ENCODE data around the gene UCP2. TPM values are rescaled to one million over a fixed set of nuclear protein-coding genes. Genes with fewer than 3 reads are reported as not detected.

UCP2 gene
- total and polyA plus RNA-seq, 2 experiments from 2014 or later = 60.1 to 76.9 TPM

DNA sequence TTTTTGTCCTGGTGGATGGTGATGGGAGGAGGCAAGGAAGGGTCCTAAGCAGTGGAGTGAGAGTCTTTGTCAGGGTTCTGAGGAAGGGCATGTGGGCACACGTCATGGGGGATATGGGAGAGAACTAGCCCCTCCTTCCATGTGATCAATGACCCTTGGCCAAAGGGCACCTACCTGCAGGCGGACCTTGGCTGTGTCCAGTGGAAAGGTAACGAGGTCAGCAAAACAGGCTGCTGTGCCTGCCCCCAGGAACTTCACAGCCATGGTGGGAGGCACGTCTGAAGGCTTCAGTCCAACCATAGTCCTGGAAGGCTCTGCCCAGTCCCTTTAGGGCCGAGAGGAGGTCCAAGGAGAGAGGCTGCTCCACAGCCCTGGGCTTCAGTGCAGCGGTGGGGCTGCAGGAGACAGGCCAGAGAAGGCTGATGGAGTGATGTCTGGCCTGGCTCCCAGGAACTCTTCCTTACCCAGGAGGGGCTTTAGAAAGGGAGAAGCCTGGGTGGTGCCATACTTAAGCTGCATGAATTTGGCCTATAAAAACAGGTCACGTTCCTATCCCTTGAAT is 24.2 kb upstream of the UCP2 start:
- Histone ChIP-seq H3K36me3 (ENCODE audit: insufficient read depth) (no peaks in the 10 kb centered on the region), H3K4me3 (no peak overlapping the region), H2AFZ (no peak overlapping the region), H3F3A (replicated peaks; ENCODE audit: low read depth) (no peaks in the 10 kb centered on the region), H4K20me1 (replicated peaks; ENCODE audit: insufficient read depth) (no peaks in the 10 kb centered on the region), H3K27me3 (ENCODE audit: insufficient read depth) (no peaks in the 10 kb centered on the region), H3K4me2 (no peak overlapping the region), H3K9me2 (ENCODE audit: insufficient read depth) (no peaks in the 10 kb centered on the region), H3K79me2 (replicated peaks; ENCODE audit: insufficient read depth) (no peaks in the 10 kb centered on the region), H3K4me1 (ENCODE audit: insufficient read depth) (0 out of 2 replicates have a peak, but pooled peaks cover 5% of the 10 kb centered on the region), H3K27ac (ENCODE audit: low read depth) (no peak overlapping the region)
- DNase-seq (ENCODE audit: low spot score) = no peak
- no peak for ATAC-seq
- Mint-ChIP-seq H3K27me3 (ENCODE audit: insufficient read depth, low read depth, poor library complexity) (peaks cover 11% of the 10 kb centered on the region), H3K9me3 (no peaks in the 10 kb centered on the region), H3K27ac (no peak overlapping the region), H3K4me1 (peaks cover 17% of the 10 kb centered on the region), H3K36me3 (ENCODE audit: low read depth) (no peaks in the 10 kb centered on the region; the same call in 2 of the 3 replicates), H3K4me3 (no peak overlapping the region)
- TF ChIP-seq JUNB (IDR thresholded peaks at IDR 0.05; ENCODE audit: unreplicated experiment) (no peak), STAT1 (IDR thresholded peaks at IDR 0.05; ENCODE audit: unreplicated experiment) (no peak)
- TF ChIP-seq, protein P1, sequence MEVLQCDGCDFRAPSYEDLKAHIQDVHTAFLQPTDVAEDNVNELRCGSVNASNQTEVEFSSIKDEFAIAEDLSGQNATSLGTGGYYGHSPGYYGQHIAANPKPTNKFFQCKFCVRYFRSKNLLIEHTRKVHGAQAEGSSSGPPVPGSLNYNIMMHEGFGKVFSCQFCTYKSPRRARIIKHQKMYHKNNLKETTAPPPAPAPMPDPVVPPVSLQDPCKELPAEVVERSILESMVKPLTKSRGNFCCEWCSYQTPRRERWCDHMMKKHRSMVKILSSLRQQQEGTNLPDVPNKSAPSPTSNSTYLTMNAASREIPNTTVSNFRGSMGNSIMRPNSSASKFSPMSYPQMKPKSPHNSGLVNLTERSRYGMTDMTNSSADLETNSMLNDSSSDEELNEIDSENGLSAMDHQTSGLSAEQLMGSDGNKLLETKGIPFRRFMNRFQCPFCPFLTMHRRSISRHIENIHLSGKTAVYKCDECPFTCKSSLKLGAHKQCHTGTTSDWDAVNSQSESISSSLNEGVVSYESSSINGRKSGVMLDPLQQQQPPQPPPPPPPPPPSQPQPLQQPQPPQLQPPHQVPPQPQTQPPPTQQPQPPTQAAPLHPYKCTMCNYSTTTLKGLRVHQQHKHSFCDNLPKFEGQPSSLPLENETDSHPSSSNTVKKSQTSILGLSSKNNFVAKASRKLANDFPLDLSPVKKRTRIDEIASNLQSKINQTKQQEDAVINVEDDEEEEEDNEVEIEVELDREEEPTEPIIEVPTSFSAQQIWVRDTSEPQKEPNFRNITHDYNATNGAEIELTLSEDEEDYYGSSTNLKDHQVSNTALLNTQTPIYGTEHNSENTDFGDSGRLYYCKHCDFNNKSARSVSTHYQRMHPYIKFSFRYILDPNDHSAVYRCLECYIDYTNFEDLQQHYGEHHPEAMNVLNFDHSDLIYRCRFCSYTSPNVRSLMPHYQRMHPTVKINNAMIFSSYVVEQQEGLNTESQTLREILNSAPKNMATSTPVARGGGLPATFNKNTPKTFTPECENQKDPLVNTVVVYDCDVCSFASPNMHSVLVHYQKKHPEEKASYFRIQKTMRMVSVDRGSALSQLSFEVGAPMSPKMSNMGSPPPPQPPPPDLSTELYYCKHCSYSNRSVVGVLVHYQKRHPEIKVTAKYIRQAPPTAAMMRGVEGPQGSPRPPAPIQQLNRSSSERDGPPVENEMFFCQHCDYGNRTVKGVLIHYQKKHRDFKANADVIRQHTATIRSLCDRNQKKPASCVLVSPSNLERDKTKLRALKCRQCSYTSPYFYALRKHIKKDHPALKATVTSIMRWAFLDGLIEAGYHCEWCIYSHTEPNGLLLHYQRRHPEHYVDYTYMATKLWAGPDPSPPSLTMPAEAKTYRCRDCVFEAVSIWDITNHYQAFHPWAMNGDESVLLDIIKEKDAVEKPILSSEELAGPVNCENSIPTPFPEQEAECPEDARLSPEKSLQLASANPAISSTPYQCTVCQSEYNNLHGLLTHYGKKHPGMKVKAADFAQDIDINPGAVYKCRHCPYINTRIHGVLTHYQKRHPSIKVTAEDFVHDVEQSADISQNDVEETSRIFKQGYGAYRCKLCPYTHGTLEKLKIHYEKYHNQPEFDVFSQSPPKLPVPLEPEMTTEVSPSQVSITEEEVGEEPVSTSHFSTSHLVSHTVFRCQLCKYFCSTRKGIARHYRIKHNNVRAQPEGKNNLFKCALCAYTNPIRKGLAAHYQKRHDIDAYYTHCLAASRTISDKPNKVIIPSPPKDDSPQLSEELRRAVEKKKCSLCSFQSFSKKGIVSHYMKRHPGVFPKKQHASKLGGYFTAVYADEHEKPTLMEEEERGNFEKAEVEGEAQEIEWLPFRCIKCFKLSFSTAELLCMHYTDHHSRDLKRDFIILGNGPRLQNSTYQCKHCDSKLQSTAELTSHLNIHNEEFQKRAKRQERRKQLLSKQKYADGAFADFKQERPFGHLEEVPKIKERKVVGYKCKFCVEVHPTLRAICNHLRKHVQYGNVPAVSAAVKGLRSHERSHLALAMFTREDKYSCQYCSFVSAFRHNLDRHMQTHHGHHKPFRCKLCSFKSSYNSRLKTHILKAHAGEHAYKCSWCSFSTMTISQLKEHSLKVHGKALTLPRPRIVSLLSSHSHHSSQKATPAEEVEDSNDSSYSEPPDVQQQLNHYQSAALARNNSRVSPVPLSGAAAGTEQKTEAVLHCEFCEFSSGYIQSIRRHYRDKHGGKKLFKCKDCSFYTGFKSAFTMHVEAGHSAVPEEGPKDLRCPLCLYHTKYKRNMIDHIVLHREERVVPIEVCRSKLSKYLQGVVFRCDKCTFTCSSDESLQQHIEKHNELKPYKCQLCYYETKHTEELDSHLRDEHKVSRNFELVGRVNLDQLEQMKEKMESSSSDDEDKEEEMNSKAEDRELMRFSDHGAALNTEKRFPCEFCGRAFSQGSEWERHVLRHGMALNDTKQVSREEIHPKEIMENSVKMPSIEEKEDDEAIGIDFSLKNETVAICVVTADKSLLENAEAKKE (CRISPR knock-in tag; IDR thresholded peaks at IDR 0.05) = no peak

DNA sequence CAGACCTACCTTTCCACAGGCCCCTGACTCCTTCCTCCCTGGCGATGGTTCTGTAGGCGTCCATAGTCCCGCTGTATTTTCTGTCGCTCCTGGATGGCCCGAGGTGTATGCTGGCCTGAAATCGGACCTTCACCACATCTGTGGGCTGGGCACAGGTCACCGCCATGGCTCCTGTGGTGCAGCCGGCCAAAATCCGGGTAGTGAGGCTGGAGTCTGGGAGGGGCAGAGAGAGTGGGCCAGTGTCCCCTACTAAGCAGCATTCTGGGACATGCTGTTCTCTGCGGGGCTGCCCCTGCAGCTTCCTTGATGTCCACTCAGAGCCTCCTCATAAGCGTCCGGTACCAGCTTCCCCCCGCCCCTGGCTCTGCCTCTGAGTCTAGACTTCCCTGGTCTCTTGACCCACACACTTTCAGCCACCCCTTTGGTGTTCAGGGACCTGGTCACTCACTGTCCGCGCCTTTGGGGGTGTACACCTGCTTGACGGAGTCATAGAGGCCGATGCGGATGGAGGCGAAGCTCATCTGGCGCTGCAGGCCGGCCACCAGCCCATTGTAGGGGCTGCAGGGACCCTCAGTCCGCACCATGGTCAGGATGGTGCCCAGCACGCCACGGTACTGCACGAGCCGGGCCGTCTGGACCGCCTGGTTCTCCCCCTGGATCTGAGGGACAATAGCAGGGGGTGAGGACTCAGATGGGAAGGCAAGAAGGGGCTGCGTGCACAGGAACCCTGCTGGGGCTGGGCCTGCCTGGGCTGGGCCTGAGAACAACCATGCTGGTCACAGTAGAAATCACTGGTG is 23.3 kb upstream of the UCP2 start:
- H3K79me2 ChIP-seq (replicated peaks; ENCODE audit: insufficient read depth) = no peaks in the 10 kb centered on the region
- no peaks in the 10 kb centered on the region for H3K36me3 ChIP-seq (ENCODE audit: insufficient read depth)
- ATAC-seq (no peak), DNase-seq (ENCODE audit: low spot score) (no peak)
- Mint-ChIP-seq H3K36me3 (ENCODE audit: low read depth) (no peaks in the 10 kb centered on the region; the same call in 2 of the 3 replicates), H3K4me1 (peaks cover 20% of the 10 kb centered on the region), H3K27me3 (ENCODE audit: insufficient read depth, low read depth, poor library complexity) (peaks cover 11% of the 10 kb centered on the region), H3K9me3 (no peaks in the 10 kb centered on the region), H3K27ac (no peak overlapping the region), H3K4me3 (no peak overlapping the region)
- H4K20me1 ChIP-seq (replicated peaks; ENCODE audit: insufficient read depth) = no peaks in the 10 kb centered on the region
- H3K9me2 ChIP-seq (ENCODE audit: insufficient read depth) = no peaks in the 10 kb centered on the region
- no peak overlapping the region for H2AFZ ChIP-seq
- 0 out of 2 replicates have a peak, but pooled peaks cover 5% of the 10 kb centered on the region for H3K4me1 ChIP-seq (ENCODE audit: insufficient read depth)
- H3K27ac ChIP-seq (ENCODE audit: low read depth) = no peak overlapping the region
- no peak overlapping the region for H3K4me2 ChIP-seq
- H3K27me3 ChIP-seq (ENCODE audit: insufficient read depth) = no peaks in the 10 kb centered on the region
- H3F3A ChIP-seq (replicated peaks; ENCODE audit: low read depth) = no peaks in the 10 kb centered on the region
- H3K4me3 ChIP-seq = no peak overlapping the region
- TF ChIP-seq STAT1 (IDR thresholded peaks at IDR 0.05; ENCODE audit: unreplicated experiment) (no peak), ZNF331 (CRISPR knock-in tag; IDR thresholded peaks at IDR 0.05; ENCODE audit: low read depth) (no peak), POLR2AphosphoS5 (IDR thresholded peaks at IDR 0.05; ENCODE audit: low read depth) (no peak), JUNB (IDR thresholded peaks at IDR 0.05; ENCODE audit: unreplicated experiment) (no peak)
- TF ChIP-seq, protein P2, sequence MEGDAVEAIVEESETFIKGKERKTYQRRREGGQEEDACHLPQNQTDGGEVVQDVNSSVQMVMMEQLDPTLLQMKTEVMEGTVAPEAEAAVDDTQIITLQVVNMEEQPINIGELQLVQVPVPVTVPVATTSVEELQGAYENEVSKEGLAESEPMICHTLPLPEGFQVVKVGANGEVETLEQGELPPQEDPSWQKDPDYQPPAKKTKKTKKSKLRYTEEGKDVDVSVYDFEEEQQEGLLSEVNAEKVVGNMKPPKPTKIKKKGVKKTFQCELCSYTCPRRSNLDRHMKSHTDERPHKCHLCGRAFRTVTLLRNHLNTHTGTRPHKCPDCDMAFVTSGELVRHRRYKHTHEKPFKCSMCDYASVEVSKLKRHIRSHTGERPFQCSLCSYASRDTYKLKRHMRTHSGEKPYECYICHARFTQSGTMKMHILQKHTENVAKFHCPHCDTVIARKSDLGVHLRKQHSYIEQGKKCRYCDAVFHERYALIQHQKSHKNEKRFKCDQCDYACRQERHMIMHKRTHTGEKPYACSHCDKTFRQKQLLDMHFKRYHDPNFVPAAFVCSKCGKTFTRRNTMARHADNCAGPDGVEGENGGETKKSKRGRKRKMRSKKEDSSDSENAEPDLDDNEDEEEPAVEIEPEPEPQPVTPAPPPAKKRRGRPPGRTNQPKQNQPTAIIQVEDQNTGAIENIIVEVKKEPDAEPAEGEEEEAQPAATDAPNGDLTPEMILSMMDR (conservative IDR thresholded peaks at IDR 0.05; ENCODE audit: low read depth in 2 of 2) = no peak
- TF ChIP-seq, protein P3, sequence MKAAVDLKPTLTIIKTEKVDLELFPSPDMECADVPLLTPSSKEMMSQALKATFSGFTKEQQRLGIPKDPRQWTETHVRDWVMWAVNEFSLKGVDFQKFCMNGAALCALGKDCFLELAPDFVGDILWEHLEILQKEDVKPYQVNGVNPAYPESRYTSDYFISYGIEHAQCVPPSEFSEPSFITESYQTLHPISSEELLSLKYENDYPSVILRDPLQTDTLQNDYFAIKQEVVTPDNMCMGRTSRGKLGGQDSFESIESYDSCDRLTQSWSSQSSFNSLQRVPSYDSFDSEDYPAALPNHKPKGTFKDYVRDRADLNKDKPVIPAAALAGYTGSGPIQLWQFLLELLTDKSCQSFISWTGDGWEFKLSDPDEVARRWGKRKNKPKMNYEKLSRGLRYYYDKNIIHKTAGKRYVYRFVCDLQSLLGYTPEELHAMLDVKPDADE (IDR thresholded peaks at IDR 0.05) = no peak

Measured in GM23338 (cell line).